C4-2B (cell line): Measurements from ENCODE around the gene SOSTDC1.

ENCODE experiments used
- CTCF ChIP-seq: fragments of 450-650 bp; conservative IDR thresholded peaks from 2 replicates; pipeline ENCODE4 v1.5.1; 2017; ENCODE audit warnings: mild to moderate bottlenecking
- ZFX ChIP-seq: fragments of 450-650 bp; IDR thresholded peaks from 2 replicates; pipeline ENCODE4 v1.6.1; 2017

GRCh38 chr7:16465469-16466361, at the start of gene SOSTDC1:
- no peak for TF ChIP-seq ZFX
- no peak for TF ChIP-seq CTCF
